Measurements from ENCODE around the gene EOMES. TPM values are rescaled to one million over a fixed set of nuclear protein-coding genes. Genes with fewer than 3 reads are reported as not detected.

Gene EOMES
- total and polyA plus RNA-seq, 2 of the 8 experiments (the other 6 are each of a cell fraction or from before 2014, with no cell fraction given), result 0.09 to 0.47 TPM

DNA sequence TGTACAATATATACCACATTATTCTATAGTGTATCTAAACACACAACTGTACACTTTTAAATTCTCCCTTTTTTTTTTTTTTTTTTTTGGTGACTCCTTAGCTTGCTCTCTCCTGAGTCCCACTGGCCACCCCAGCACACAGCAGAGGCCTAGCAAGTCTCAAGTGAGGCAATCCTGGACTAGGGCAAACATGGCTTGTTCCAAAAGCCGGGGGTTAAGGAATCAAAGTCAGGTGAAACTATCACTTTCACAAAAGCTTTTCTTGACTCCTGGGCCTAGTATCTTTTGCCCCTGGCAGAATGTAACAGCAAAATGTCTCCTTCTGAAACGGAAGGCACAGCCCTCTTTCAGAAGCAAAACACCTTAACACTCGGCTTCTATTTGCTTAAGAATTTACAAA is 5.8 kb downstream of the EOMES start:
- no peaks in the 10 kb centered on the region for H3K36me3 ChIP-seq (ENCODE audit: control insufficient read depth in 2 of 4, insufficient read depth in 4 of 4, low read length in 3 of 4)
- peaks cover 11 to 18% of the 10 kb centered on the region in 2 experiments for H4K20me1 ChIP-seq (replicated peaks in 1 of 2; ENCODE audit: control insufficient read depth in 1 of 2, insufficient read depth in 2 of 2, low read length in 2 of 2)
- H3K56ac ChIP-seq (replicated peaks; ENCODE audit: insufficient read length, low read depth, low read length), result no peak overlapping the region
- POLR2A ChIA-PET (ENCODE audit: partially characterized antibody), result interaction anchor here (1.1 kb wide), 1 partner anchor 12 kb away, joined by 3 read pairs; no protein-coding TSS in a partner anchor
- peaks cover 10% of the 10 kb centered on the region for H3K23me2 ChIP-seq (ENCODE audit: low read depth, low read length)
- H3K9ac ChIP-seq (replicated peaks in 1 of 4; ENCODE audit: extremely low read depth in 1 of 4, low read depth in 3 of 4, low read length in 3 of 4), result no peak overlapping the region
- no peaks in the 10 kb centered on the region for H3K9me3 ChIP-seq (ENCODE audit: insufficient read depth in 2 of 2, low read depth in 1 of 2, low read length in 1 of 2)
- FAIRE-seq (no peak), DNase-seq (ENCODE audit: low read depth in 1 of 2, low spot score in 2 of 2) (no peak)
- H2BK20ac ChIP-seq (ENCODE audit: low read length), result no peak overlapping the region
- peak overlapping the region in 1 of 2 experiments; percentile 77; a peak in 1 of 4 replicates for H3K4me2 ChIP-seq (ENCODE audit: insufficient read depth in 1 of 2, low read depth in 2 of 2, low read length in 2 of 2)
- no peak overlapping the region for H3K14ac ChIP-seq (ENCODE audit: insufficient read length)
- H2AK5ac ChIP-seq (ENCODE audit: low read depth, low read length), result no peak overlapping the region
- TF ChIP-seq RNF2 (IDR thresholded peaks at IDR 0.05; ENCODE audit: borderline replicate concordance, low read depth, low read length, missing control alignments, poor library complexity, severe bottlenecking) (peak; percentile 71), CHD2 (IDR thresholded peaks at IDR 0.05; ENCODE audit: low read length) (no peak), EZH2 (IDR thresholded peaks at IDR 0.05; ENCODE audit: low read depth, low read length, severe bottlenecking) (peak; percentile 60)
- no peak overlapping the region for H3K23ac ChIP-seq (ENCODE audit: insufficient read length)
- no peaks in the 10 kb centered on the region for H3K79me2 ChIP-seq (ENCODE audit: control insufficient read depth in 1 of 2, insufficient read depth in 2 of 2, low read length in 2 of 2)
- CTCF ChIA-PET (ENCODE audit: partially characterized antibody), result interaction anchor here (0.5 to 2.2 kb wide), 8 partner anchors 7 to 642 kb away, joined by 3 to 14 read pairs (median 3); no protein-coding TSS in a partner anchor
- H2BK5ac ChIP-seq (ENCODE audit: low read depth, low read length), result no peak overlapping the region
- H4K8ac ChIP-seq (ENCODE audit: extremely low read depth, insufficient read depth, low read length), result no peak overlapping the region
- H4K91ac ChIP-seq (replicated peaks; ENCODE audit: insufficient read length, low read length), result no peak overlapping the region
- H3K79me1 ChIP-seq (ENCODE audit: low read depth, low read length), result no peaks in the 10 kb centered on the region
- H2BK120ac ChIP-seq (replicated peaks; ENCODE audit: low read depth, low read length), result no peak overlapping the region
- no peak overlapping the region for H3K18ac ChIP-seq (ENCODE audit: extremely low read depth, low read length)
- no peak overlapping the region for H2BK15ac ChIP-seq (ENCODE audit: low read length)
- no peak overlapping the region for H3K4me3 ChIP-seq (ENCODE audit: extremely low read depth in 1 of 4, insufficient read depth in 2 of 4, low read depth in 3 of 4, low read length in 4 of 4)
- no peak overlapping the region for H4K5ac ChIP-seq (ENCODE audit: insufficient read length, low read depth, low read length)
- no peak overlapping the region for H3K4ac ChIP-seq (replicated peaks; ENCODE audit: insufficient read length, low read depth, low read length)
- WGBS, 2 experiments (ENCODE audit: extremely low coverage in 1 of 2, insufficient coverage in 1 of 2, insufficient read length in 1 of 2, insufficient replicate concordance in 2 of 2, low coverage in 1 of 2, low lambda C conversion rate in 2 of 2, missing lambda C conversion rate in 1 of 2), result 20% methylated on average over 3 of the region's 3 CpGs; no CpG with 5 or more reads in 1 of the 2 experiments
- no peak overlapping the region for H2AFZ ChIP-seq (ENCODE audit: low read length)
- H3K27me3 ChIP-seq (replicated peaks in 1 of 4; ENCODE audit: control insufficient read depth in 3 of 4, extremely low read depth in 1 of 4, insufficient read depth in 3 of 4, low read length in 3 of 4), result peaks cover 79 to 100% (median 92%) of the 10 kb centered on the region in 4 experiments
- no peak overlapping the region for H3K27ac ChIP-seq (ENCODE audit: low read depth, low read length)
- no peak overlapping the region; the same call in 1 of the 2 replicates for H2BK12ac ChIP-seq (ENCODE audit: low read depth, low read length)
- peaks cover 9 to 35% (median 26%) of the 10 kb centered on the region in 4 experiments for H3K4me1 ChIP-seq (replicated peaks in 1 of 4; ENCODE audit: control insufficient read depth in 3 of 4, insufficient read depth in 4 of 4, low read length in 3 of 4)

Data from H1 (cell line).